HT-29 (cell line): ENCODE measurements around the gene XYLT1. TPM values are rescaled to one million over a fixed set of nuclear protein-coding genes. Genes with fewer than 3 reads are reported as not detected.

Experiments used
- DNase-seq: peaks from one replicate; pipeline ENCODE4 v3.0.0-alpha.2; 2015; ENCODE audit warnings: low spot score
- total RNA-seq: library from RNA; depleted of rRNA; stranded (reverse); fragments of >200 nt; shearing (Covaris generic); gene quantifications from 2 replicates; pipeline ENCODE4 v1.2.3, GENCODE V29; 2014

XYLT1 gene
- total RNA-seq, 1 experiment from 2014 or later, result 0.38 TPM

DNA sequence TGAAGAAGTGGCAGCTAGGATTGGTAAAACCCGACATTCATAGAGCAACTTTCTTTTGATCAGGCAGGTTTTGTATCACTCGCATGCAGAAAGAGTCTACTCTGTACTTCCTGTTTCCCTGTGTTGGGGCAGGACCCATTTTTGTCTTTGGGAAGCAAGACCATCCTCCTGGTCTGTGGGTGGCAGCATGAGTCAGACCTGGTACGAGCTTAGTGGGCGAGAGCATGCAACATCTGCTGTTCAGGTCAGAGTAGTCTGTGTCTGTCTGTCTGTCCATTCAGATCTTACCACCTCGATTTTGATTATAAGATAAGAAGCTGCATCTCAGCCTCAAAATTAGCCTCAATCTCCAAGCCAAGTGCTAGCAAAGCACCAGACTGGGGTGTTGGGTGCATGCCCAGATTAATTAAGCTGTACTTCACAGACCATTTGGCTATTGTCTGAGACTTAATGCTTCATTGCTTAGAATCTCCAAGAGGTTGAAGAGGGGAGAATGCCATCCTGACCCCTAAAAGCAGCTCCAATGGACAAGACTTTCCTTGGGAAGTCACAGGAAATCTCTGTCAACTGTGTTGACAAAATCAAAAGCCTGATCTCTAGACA is 110.9 kb downstream of the XYLT1 start:
- no peak for DNase-seq

DNA sequence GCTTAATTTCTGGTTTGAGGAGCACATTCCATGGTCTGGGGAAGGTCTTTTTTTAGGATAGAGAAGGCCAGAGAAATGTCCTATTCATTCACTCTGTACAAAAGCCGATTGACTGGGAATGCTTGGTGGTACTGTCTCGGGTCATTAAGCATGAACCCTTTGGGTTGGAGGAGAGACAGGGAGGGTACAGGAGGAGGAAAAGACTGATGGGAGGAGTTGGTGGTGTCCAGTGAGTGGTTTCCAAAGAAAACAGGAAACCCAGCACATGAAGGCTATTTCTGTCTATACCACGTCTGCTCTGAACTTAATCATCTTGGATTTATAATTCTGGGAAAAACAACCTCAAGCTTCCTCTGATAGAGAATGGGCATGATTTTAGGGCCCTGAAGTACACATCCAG is 111.9 kb downstream of the XYLT1 start:
- no peak for DNase-seq

DNA sequence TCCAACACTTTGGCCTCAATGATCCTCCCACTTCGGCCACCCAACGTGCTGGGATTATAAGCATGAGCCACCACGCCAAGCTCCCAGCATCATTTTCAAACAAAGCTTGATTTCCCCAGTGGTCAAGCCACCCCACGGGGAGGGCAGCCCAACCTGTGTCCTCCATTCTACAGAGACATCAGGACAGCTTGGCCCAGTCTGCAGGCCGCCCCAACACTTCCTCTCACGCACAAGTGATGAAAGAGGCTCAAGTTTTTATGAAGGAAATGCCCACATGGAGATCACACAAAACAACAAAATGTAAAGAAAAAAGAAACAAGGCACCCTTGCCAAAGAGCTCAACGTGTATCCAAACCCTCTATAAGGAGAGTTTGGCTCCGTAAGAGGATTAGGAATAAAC is 112.4 kb downstream of the XYLT1 start:
- no peak for DNase-seq

DNA sequence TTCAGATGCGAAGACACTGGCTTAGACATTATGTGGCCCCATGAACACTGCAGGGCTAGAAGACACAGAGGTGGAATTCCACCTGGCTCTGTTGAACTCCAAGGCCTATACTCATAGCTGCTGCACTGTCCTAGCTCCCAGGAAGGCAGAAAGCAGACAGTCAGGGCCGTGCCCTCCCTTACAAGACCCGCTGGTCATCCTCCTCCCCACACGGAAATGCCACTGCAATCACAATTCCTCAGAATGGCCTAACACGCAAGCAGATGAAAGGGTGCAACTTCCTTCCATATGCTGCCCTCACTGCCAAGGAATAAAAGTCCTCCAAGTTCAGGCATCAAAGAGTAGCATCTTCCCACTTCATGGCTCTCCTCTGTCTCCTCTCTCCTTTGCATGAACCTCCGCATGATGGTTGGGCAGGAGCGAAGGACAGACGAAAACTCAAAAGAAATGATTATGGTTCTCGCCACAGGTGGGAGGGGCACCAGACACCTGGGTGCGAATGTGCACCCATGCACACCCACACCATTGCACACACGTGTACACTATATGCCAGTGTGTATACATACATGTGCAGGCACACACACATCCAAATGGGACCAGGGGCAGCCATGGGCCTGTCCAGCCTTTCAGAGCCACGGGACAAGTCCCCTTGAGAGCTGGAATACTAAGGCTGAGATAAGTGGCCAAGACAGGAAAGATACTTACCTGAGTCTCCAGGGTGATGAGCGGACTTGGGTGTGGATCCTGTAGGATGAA is 113.3 kb downstream of the XYLT1 start:
- no peak for DNase-seq

DNA sequence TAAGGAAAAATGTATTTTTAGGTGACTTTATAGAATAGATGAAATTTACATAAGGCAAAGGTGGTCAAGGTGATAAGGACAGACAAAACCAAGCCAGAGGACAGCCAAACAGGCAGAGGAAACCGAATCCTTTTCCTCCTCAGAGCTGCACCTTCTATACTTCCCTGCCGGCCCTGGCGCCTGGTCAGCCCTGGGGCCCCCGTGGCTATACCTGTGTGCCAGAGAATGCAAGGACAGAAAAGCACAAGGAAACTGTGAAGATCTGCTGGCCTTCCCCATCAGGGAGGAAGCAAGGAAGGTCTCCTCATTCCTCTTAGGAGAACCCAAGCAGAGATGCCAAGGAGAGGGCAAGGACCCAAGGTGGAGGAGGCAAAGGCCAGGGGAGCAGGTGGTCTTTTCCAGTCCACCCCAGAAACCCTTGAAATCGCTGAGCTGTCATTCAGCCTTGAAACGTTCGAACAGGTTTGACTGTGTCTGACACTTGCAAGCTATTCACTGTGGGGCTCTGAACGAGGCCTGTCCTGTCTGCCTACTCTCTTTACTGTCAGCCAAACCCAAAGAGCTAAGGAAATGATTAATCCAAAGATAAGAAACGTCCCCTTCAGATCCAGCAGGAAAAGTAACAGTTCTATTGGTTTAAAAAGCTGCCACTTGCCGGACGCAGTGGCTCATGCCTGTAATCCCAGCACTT is 114.4 kb downstream of the XYLT1 start:
- DNase-seq, result no peak

DNA sequence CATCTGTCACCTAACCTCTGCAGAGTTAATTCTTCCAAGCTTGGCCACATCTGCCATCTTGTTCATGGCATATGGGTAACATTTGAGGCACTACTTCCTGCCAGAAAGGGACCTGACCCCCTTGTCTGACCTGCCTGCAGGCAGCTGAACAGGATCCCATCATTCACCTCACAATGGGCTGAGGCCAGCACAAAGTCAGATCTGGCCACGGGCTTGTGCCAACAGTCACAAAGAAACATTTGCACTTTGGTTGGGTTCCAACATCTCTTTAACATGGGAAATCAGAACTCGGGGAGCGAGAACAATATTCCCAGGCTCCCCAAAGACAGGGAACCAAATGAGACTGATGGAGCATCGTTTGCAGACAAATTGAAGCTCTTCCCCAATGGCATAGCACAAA is 116.1 kb downstream of the XYLT1 start:
- DNase-seq, result no peak

DNA sequence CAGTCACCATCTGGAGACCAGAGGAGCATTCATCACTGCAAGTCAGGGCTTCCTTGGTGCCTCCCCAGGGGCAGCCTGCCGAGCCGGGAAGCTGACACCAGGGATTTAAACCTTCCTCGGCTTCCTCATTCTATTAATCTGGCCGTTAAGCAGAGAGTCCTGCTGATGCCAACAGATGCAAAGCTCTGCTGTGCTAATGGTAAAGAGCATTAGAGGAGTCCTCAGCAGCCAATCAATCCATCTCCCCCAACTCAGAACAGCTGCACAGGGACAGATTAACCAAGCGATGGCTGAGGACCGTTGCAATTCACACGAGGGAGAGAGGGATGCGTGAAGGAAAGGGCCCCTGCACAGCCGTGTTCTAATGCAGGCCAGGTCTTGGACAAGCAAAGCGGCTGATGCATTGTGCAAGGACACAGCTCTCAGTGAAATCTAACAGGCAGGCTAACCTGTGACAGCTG is 116.6 kb downstream of the XYLT1 start:
- no peak for DNase-seq

DNA sequence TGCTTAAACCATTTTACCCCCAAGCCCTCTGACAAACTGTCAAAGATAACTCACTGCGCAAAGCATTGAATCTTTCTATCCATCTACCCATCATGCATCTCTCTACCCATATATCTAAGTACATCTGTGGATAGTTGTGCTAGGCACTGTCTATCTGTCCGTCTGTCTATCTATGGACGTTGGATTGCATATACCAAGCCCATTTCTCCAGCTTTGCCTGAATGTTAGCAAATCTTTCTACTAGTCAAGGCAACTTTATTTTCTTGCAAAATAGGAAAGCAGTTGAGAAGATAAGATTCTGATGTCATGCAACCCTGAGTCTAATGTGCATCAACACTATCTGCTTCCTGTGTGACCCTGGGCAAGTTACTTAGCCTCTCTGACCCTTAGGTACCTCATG is 117.2 kb downstream of the XYLT1 start:
- no peak for DNase-seq

DNA sequence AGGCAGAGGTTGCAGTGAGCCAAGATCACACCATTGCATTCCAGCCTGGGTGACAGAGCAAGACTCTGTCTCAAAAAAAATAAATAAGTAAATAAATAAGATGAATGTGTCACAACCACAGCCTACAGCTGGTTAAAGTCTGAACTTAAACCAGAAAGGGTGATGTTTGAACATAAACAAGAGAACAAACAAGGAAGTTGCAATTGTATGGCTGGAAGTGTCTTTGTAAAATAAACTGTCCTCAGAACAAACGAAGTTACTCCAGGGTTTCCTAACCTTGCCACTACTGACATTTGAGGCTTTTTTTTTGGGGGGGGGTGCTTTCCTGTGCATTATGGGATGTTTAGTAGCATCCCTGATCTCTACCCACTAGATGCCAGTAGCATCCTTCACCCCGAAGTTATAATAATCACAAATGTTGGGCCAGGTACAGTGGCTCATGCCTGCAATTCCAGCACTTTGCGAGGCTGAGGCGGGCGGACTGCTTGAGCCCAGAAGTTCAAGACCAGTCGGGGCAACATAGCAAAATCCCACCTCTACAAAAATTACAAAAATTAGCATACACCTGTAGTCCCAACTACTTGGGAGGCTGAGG is 119.2 kb downstream of the XYLT1 start:
- DNase-seq, result no peak

DNA sequence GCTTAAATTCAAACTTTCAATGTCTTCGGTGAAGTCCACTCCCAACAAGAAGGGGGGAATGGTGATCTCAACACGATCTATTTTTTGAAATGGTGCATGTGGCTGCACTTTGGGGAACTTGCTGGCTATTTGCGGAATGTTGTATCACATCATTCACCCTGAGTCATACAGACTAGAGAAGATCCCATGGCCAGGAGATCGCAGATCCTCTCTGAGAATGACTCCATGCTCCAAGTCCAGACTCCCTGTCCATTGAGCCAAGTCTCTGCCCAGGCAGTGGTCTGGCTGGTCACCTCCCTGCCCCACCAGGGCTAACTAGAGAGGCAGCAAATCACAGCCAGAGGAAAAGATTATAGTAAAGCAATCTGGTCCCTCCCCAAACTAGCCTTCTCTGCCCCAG is 120.6 kb downstream of the XYLT1 start:
- DNase-seq, result no peak

DNA sequence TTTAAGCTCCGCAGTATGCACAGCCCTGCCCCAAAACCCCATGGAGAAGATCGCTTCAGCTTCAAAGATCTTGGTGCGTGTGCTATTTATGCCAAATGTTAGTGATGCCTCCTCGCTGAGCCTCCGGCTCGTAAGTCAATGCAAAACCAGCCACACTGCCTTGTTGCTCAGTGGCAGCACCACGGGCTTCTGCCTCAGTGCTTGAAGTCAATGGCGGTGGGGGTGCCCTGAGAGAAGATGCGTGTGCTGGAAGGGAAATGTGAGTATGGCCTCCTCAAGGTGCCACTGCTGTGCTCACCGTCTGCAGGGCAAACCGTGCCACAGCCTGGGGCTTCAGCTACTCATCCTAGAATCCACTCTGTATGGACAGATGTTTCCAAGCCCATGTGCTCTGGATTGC is 121.9 kb downstream of the XYLT1 start:
- DNase-seq, result no peak

DNA sequence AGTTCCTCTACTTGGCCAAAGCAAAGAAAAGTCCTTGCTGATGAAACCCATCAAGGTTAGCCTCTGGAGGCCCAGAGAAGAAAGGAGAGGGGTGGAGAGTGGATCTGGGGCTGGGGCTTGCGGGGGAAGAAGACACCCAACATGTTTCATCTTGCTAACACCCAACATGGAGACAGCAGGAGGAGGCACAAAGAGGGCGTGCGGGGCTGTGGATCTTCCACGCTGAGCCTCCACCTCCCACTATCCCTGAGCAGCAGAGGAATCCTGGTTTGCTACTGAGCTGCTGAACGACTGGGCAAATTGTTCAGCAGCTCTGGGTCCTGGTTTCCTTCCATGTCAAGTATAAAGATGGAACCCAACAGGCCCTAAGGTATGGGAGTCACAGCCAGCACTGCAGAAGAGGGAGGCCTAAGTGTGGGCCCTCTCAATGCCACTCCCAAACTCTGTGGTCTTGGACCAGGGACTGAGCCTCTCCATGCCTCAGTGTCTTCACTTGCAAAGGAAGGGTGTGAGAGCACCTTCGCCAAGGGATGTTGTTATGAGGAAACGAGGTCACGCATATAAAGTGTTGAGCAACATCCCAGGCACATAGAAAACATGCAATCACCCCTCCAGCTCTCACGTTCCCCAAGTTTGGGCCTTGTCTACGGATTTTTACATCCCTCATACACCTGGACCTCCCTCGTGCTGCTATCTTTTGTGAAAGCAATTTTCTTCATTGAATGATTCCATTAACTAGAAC is 122.5 kb downstream of the XYLT1 start:
- no peak for DNase-seq

DNA sequence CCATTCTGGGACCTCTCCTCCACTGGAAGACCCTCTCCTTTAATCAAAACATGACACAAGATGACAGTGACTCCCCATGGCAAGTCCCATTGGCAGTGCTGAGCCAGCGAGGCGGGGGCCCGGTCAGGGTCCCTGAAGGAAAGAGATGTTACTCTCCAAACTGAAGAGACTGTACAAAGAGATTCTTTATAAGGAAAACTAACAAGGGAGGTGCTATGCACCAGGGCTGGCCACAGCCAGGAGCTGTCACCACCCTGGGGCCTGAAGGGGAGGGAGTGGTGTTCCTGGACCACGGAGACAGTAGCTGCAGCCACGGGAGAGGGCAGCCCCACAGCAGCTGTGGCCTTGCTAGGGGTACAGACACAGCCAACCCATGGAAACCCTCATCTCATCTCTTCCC is 123.1 kb downstream of the XYLT1 start:
- no peak for DNase-seq

DNA sequence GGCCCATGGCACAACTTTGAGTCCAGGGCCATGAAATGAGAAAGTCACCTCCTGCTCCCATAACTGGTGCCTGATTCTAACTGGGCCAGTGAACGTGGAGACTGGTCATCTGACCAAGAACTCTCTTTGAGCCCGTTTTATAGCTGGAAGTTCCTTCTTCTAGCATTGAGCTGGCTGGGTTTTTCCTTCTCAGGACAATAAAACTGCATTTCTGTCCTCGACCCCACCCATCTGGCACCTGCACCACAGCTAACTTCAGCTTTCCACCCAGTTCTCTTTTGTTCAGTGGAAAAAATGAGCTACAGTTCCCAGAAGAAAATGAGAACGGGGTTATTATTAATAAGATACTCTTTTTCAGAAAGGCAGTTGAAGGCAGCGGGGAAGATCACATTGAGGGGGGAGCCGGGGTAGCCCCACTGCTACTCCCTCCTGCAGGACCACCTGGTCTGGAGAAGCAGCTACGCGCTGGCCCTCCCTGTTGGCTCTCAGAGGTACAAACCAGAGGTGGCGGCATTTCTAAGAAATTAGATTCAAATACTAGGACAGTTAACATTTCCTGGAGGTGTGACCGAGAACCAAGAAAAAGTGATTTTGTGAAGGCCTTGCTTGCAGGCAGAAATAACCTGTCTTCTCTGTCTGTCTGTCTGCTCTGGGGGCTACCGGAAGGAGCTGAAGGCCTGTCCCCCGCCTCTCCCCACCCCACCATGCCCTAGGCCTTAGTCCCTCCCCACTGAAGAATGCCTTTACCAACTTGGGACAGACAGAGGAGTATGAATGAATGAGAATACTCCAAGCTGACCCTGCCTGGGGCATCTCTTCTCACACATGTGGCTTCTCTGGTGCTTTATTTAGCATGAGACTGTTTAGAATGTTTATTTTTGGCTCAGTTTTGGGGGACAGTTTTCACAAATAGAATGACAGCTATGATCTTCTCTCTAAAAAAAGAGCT is 123.9 kb downstream of the XYLT1 start:
- no peak for DNase-seq

DNA sequence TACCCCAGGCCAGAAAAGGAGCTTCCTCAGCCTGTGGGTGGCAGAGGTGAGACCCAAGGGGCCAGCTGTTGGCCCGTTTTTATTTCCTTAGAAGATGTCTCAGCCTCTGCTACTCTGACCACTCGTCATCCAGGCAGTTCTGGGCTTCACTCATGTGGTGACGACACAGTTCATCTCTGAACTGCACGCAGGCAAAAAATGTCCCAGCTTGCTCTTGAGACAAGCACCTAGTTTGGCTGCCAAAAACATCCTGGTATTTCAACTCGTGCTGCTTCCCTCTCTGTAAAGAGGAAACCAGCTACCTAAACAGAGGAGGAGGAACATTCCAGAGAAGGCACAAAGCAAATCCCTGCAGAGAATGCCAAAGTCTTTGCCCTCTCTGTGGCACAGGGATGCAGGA is 125.7 kb downstream of the XYLT1 start:
- no peak for DNase-seq

DNA sequence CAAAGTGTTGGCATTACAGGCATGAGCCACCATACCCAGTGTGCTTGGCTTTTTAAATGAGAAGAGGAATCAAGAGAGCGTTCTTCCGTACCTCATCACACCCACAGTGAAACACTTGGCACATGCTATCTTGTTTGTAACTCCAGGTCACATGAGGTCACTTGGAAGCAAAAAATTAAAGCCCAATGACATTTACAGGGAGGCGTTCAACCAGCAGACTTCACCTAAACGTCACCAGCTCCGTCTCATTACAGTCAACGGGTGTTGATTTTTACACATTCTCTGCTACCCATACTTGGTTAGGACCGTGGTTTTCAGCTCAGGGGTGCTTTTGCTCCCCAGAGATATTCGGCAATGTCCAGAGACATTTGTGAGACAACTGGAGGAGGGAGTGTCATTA is 127.0 kb downstream of the XYLT1 start:
- DNase-seq, result no peak

DNA sequence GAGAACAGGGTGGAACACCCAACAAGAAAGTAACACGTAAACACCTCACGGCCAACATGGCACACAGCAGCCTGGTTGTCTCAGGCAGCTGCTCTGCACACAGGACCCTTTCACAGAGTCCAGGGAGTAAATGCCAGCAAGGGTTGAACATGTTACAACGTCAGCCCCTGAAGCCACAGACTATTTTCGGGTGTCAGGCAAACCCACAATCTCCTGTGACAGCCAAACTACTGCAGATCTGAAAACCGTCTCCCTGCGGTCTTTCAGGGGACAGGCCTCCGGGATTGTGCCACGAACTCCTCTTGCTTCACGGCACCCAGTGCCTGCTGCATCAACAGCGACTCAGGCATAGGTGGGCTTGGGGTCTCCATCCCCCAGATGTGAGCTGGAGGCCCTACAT is 127.7 kb downstream of the XYLT1 start:
- DNase-seq, result no peak

DNA sequence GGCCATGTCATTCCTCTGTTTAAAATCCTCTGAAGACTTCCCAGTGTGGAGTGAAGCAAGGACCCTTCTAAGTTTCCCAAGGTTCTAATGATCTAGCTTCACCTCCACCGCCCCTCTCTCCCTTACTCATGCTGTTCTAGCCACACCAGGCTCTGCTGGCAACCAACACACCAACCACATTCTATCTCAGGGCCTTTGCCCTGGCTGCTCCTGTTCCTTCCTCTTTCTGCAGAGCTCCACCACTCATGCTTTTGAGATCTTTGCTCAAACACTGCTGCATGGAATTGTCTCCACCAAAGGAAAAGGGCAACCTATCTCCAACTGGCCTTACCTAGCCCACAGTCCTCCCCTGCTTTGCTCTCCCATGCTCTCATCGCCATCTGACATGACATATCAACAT is 128.7 kb downstream of the XYLT1 start:
- DNase-seq, result no peak

DNA sequence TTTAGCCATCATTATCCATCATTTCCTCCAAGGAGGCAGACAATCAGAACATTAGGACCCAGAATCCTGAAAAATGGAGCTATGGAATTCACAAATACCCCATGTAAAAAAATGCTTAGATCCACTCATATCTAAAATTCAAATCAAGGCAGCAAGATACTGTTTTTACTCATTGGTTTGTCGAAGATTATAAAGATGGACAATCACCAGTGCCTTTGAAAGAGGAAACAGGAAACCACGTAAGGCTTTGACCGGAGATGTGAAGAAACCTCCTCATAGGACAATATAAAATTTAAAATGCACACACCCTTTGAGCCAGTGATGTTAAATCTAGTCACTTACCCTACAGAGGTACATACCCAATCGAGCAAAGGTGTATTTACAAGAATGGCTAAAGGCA is 130.0 kb downstream of the XYLT1 start:
- no peak for DNase-seq

DNA sequence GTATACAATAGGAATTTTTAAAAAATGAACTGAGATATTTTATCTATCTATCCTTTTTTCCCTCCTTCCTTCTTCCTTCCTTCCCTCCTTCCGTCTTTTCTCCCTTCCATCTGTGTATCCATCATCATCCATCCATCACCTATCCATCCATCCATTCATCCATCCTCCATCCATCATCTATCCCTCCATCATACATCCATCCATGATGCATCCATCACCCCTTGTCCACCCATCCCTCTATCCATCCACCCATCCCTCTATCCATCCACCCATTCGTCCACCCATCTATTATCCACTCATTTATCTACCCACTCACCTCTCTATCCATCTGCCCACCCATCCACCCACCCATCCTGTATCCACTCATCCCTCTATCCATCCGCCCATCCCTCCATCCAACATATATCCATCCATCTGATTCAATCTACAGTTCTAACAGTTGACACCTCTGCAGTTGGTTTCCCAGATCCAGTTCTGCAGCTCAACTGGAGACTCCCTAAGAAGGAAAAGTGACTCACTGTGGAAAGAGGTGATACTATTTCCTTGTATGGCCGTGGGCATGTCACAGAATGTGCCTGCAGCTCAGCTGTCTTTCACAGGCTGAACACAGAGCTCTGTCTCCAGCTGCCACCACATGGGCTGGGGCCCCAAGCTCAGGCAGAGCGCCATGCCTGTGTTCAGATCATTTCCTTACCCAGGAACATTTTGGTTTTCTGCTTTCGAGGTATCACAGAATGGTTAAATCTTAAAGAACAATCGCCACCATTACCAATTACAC is 130.8 kb downstream of the XYLT1 start:
- DNase-seq, result no peak
